Activated T-cell treated with anti-CD3 and anti-CD28 coated beads, Interleukin-2, amount 50 U/mL, for 24 hours (primary cell): ENCODE data around the gene STARD8.
"Not testable (repeated sequence)": the region's sequence is repeated elsewhere in the genome, so short reads cannot be mapped to it uniquely, and the experiment has no call there.

Experiments
- DNase-seq: peaks from one replicate; pipeline ENCODE4 v3.0.0-alpha.2; 2020
- H3K27ac Mint-ChIP-seq: 2 replicates; pipeline ENCODE4 v1.8.0; 2020; ENCODE audit warnings: mild to moderate bottlenecking, mixed read lengths
- H3K27me3 Mint-ChIP-seq: 2 replicates; pipeline ENCODE4 v1.8.0; 2020; ENCODE audit warnings: mixed read lengths
- H3K36me3 Mint-ChIP-seq: 2 replicates; pipeline ENCODE4 v1.8.0; 2020; ENCODE audit warnings: low read depth, mixed read lengths
- H3K4me1 Mint-ChIP-seq: 2 replicates; pipeline ENCODE4 v1.8.0; 2020; ENCODE audit warnings: low read depth, mixed read lengths
- H3K4me3 Mint-ChIP-seq: 2 replicates; pipeline ENCODE4 v1.8.0; 2020; ENCODE audit warnings: mild to moderate bottlenecking, moderate library complexity, mixed read lengths
- H3K9me3 Mint-ChIP-seq: 2 replicates; pipeline ENCODE4 v1.8.0; 2020; ENCODE audit warnings: mixed read lengths

STARD8 gene

GRCh38 chrX:68646421-68646820, 1.0 kb upstream of the STARD8 start:
- no peaks in the 10 kb centered on the region for H3K4me1 Mint-ChIP-seq
- no peak overlapping the region for H3K4me3 Mint-ChIP-seq
- H3K27me3 Mint-ChIP-seq, result peaks cover 39% of the 10 kb centered on the region
- H3K27ac Mint-ChIP-seq, result no peak overlapping the region
- H3K9me3 Mint-ChIP-seq, result no peaks in the 10 kb centered on the region
- H3K36me3 Mint-ChIP-seq, result no peaks in the 10 kb centered on the region
- no peak for DNase-seq

GRCh38 chrX:68648960-68649359, 1.5 kb downstream of the STARD8 start:
- H3K36me3 Mint-ChIP-seq, result no peaks in the 10 kb centered on the region
- H3K4me1 Mint-ChIP-seq, result no peaks in the 10 kb centered on the region
- no peak overlapping the region for H3K4me3 Mint-ChIP-seq
- DNase-seq, result no peak
- H3K27me3 Mint-ChIP-seq, result peaks cover 39% of the 10 kb centered on the region
- H3K27ac Mint-ChIP-seq, result no peak overlapping the region
- H3K9me3 Mint-ChIP-seq, result no peaks in the 10 kb centered on the region

GRCh38 chrX:68650491-68650890, 3.0 kb downstream of the STARD8 start:
- Mint-ChIP-seq H3K4me3 (no peak overlapping the region), H3K27me3 (peaks cover 42% of the 10 kb centered on the region), H3K27ac (no peak overlapping the region), H3K36me3 (no peaks in the 10 kb centered on the region), H3K9me3 (no peaks in the 10 kb centered on the region), H3K4me1 (no peaks in the 10 kb centered on the region)
- DNase-seq, result no peak

GRCh38 chrX:68651110-68651509, 3.6 kb downstream of the STARD8 start:
- H3K4me3 Mint-ChIP-seq, result no peak overlapping the region
- H3K27ac Mint-ChIP-seq, result no peak overlapping the region
- H3K9me3 Mint-ChIP-seq, result no peaks in the 10 kb centered on the region
- H3K36me3 Mint-ChIP-seq, result no peaks in the 10 kb centered on the region
- no peaks in the 10 kb centered on the region for H3K4me1 Mint-ChIP-seq
- H3K27me3 Mint-ChIP-seq, result peaks cover 44% of the 10 kb centered on the region
- DNase-seq, result no peak

- Mint-ChIP-seq H3K36me3 (no peaks in the 10 kb centered on the region), H3K9me3 (no peaks in the 10 kb centered on the region), H3K4me3 (no peak overlapping the region), H3K27ac (no peak overlapping the region), H3K4me1 (no peaks in the 10 kb centered on the region), H3K27me3 (peaks cover 43% of the 10 kb centered on the region)
- DNase-seq, result no peak
Measured at GRCh38 chrX:68652326-68653170, 5.1 kb downstream of the STARD8 start.

GRCh38 chrX:68654693-68655092, 7.2 kb downstream of the STARD8 start:
- Mint-ChIP-seq H3K4me1 (no peaks in the 10 kb centered on the region), H3K4me3 (no peak overlapping the region), H3K27me3 (peaks cover 32% of the 10 kb centered on the region), H3K27ac (no peak overlapping the region), H3K36me3 (no peaks in the 10 kb centered on the region), H3K9me3 (no peaks in the 10 kb centered on the region)
- DNase-seq, result no peak

- not testable (repeated sequence) for H3K27ac Mint-ChIP-seq, DNase-seq, H3K4me1 Mint-ChIP-seq, H3K36me3 Mint-ChIP-seq, H3K4me3 Mint-ChIP-seq, H3K9me3 Mint-ChIP-seq
- peaks cover 26% of the 10 kb centered on the region for H3K27me3 Mint-ChIP-seq
Measured at GRCh38 chrX:68656473-68656872, 9.0 kb downstream of the STARD8 start.

- no peak for DNase-seq
- no peak overlapping the region for H3K4me3 Mint-ChIP-seq
- H3K4me1 Mint-ChIP-seq, result no peaks in the 10 kb centered on the region
- H3K36me3 Mint-ChIP-seq, result no peaks in the 10 kb centered on the region
- peaks cover 37% of the 10 kb centered on the region for H3K27me3 Mint-ChIP-seq
- no peak overlapping the region for H3K27ac Mint-ChIP-seq
- no peaks in the 10 kb centered on the region for H3K9me3 Mint-ChIP-seq
Measured at GRCh38 chrX:68658530-68658929, 11.1 kb downstream of the STARD8 start.

GRCh38 chrX:68659385-68659784, 11.9 kb downstream of the STARD8 start:
- no peak overlapping the region for H3K27ac Mint-ChIP-seq
- no peak for DNase-seq
- H3K9me3 Mint-ChIP-seq, result no peaks in the 10 kb centered on the region
- no peak overlapping the region for H3K4me3 Mint-ChIP-seq
- H3K27me3 Mint-ChIP-seq, result peaks cover 46% of the 10 kb centered on the region
- no peaks in the 10 kb centered on the region for H3K4me1 Mint-ChIP-seq
- H3K36me3 Mint-ChIP-seq, result no peaks in the 10 kb centered on the region

- H3K4me3 Mint-ChIP-seq, result no peak overlapping the region
- H3K27ac Mint-ChIP-seq, result no peak overlapping the region
- H3K9me3 Mint-ChIP-seq, result no peaks in the 10 kb centered on the region
- H3K4me1 Mint-ChIP-seq, result no peaks in the 10 kb centered on the region
- H3K36me3 Mint-ChIP-seq, result no peaks in the 10 kb centered on the region
- H3K27me3 Mint-ChIP-seq, result peaks cover 50% of the 10 kb centered on the region
- DNase-seq, result no peak
Measured at GRCh38 chrX:68659786-68660185, 12.3 kb downstream of the STARD8 start.

GRCh38 chrX:68660746-68661145, 13.3 kb downstream of the STARD8 start:
- H3K36me3 Mint-ChIP-seq, result no peaks in the 10 kb centered on the region
- no peaks in the 10 kb centered on the region for H3K9me3 Mint-ChIP-seq
- DNase-seq, result no peak
- no peak overlapping the region for H3K27ac Mint-ChIP-seq
- H3K4me3 Mint-ChIP-seq, result no peak overlapping the region
- H3K27me3 Mint-ChIP-seq, result peaks cover 51% of the 10 kb centered on the region
- no peaks in the 10 kb centered on the region for H3K4me1 Mint-ChIP-seq

GRCh38 chrX:68665502-68665901, 18.0 kb downstream of the STARD8 start:
- Mint-ChIP-seq H3K36me3 (no peaks in the 10 kb centered on the region), H3K4me1 (no peaks in the 10 kb centered on the region), H3K4me3 (no peak overlapping the region), H3K27me3 (peaks cover 58% of the 10 kb centered on the region), H3K9me3 (no peaks in the 10 kb centered on the region), H3K27ac (no peak overlapping the region)
- no peak for DNase-seq

- DNase-seq, result no peak
- no peaks in the 10 kb centered on the region for H3K4me1 Mint-ChIP-seq
- no peaks in the 10 kb centered on the region for H3K36me3 Mint-ChIP-seq
- no peaks in the 10 kb centered on the region for H3K9me3 Mint-ChIP-seq
- no peak overlapping the region for H3K4me3 Mint-ChIP-seq
- H3K27ac Mint-ChIP-seq, result no peak overlapping the region
- H3K27me3 Mint-ChIP-seq, result peaks cover 67% of the 10 kb centered on the region
Measured at GRCh38 chrX:68666580-68666979, 19.1 kb downstream of the STARD8 start.

- no peaks in the 10 kb centered on the region for H3K4me1 Mint-ChIP-seq
- H3K27me3 Mint-ChIP-seq, result peaks cover 64% of the 10 kb centered on the region
- no peaks in the 10 kb centered on the region for H3K9me3 Mint-ChIP-seq
- H3K36me3 Mint-ChIP-seq, result no peaks in the 10 kb centered on the region
- no peak overlapping the region for H3K27ac Mint-ChIP-seq
- DNase-seq, result no peak
- no peak overlapping the region for H3K4me3 Mint-ChIP-seq
Measured at GRCh38 chrX:68669094-68669860, 21.8 kb downstream of the STARD8 start.

- H3K36me3 Mint-ChIP-seq, result no peaks in the 10 kb centered on the region
- no peak for DNase-seq
- H3K27ac Mint-ChIP-seq, result no peak overlapping the region
- no peaks in the 10 kb centered on the region for H3K9me3 Mint-ChIP-seq
- H3K4me3 Mint-ChIP-seq, result no peak overlapping the region
- H3K4me1 Mint-ChIP-seq, result no peaks in the 10 kb centered on the region
- H3K27me3 Mint-ChIP-seq, result peaks cover 59% of the 10 kb centered on the region
Measured at GRCh38 chrX:68669871-68670270, 22.4 kb downstream of the STARD8 start.
